B cell (primary cell): ENCODE measurements around the gene RTTN. TPM values are rescaled to one million over a fixed set of nuclear protein-coding genes. Genes with fewer than 3 reads are reported as not detected.

Experiments used
- ATAC-seq: fragments of 200-7000 bp; cut with Tn5 transposase; one replicate; pipeline ENCODE4 v1.10.0; 2021; ENCODE audit warnings: low read depth, mild to moderate bottlenecking, moderate number of reproducible peaks, moderate library complexity
- CTCF ChIA-PET: fragments of 350-600 bp; sonication (Branson Sonifier 250); formaldehyde crosslinking; loops from one replicate; lab custom pipeline; 2021; ENCODE audit warnings: antibody characterized with exemption, inconsistent platforms; lab: Charles Lee
- POLR2A ChIA-PET: fragments of 350-600 bp; sonication (Branson Sonifier 250); formaldehyde crosslinking; loops from one replicate; lab custom pipeline; 2021; ENCODE audit warnings: antibody characterized with exemption; lab: Charles Lee
- DNase-seq: peaks from one replicate; pipeline ENCODE4 v3.0.0; 2013
- H2AFZ ChIP-seq: 2 replicates; pipeline ENCODE4 v1.6.1; 2012; ENCODE audit warnings: mild to moderate bottlenecking, low read depth, low read length; ENCODE audit not compliant: insufficient read depth, poor library complexity, severe bottlenecking
- H3K27ac ChIP-seq, 2 donors: 1 replicate in 1 of 2; 2 replicates in 1 of 2; pipeline ENCODE4 v1.5.1; 2012 to 2013; ENCODE audit warnings: low read length in 2 of 2, mild to moderate bottlenecking in 2 of 2, moderate library complexity in 1 of 2
- H3K27me3 ChIP-seq, 4 experiments: fragments of 200-600 bp in 1 of 4; sonication (generic) in 1 of 4; replicated peaks in 1 of 4; 1 replicate in 2 of 4; 2 replicates in 2 of 4; pipeline versions ENCODE4 v1.6.1 to v1.7.0; 2013 to 2016; ENCODE audit warnings: low read length in 3 of 4, mild to moderate bottlenecking in 2 of 4, mixed read lengths in 1 of 4, moderate library complexity in 1 of 4; ENCODE audit not compliant: insufficient read depth in 4 of 4, control insufficient read depth in 3 of 4; ENCODE audit errors: control extremely low read depth in 1 of 4
- H3K36me3 ChIP-seq, 2 experiments: replicated peaks in 1 of 2; 1 replicate in 1 of 2; 2 replicates in 1 of 2; pipeline versions ENCODE4 v1.6.1 to v1.7.1; 2013; ENCODE audit warnings: low read length in 1 of 2; ENCODE audit not compliant: insufficient read depth in 2 of 2, control insufficient read depth in 1 of 2; ENCODE audit errors: control extremely low read depth in 1 of 2, extremely low read depth in 1 of 2
- H3K4me1 ChIP-seq, 2 donors: fragments of 200-600 bp in 1 of 2; sonication (generic) in 1 of 2; 1 replicate in 1 of 2; 2 replicates in 1 of 2; pipeline versions ENCODE4 v1.5.1 to v1.6.1; 2013 to 2017; ENCODE audit warnings: low read length in 2 of 2; ENCODE audit not compliant: control insufficient read depth in 2 of 2, insufficient read depth in 2 of 2
- H3K4me2 ChIP-seq: replicated peaks from 2 replicates; pipeline ENCODE3; 2012; ENCODE audit warnings: mild to moderate bottlenecking, low read depth, low read length; ENCODE audit not compliant: poor library complexity, severe bottlenecking
- H3K4me3 ChIP-seq, 5 experiments: fragments of 200-600 bp in 1 of 5; sonication (generic) in 1 of 5; 1 replicate in 3 of 5; 2 replicates in 2 of 5; pipeline versions ENCODE4 v1.5.1 to v1.7.0; 2011 to 2016; ENCODE audit warnings: low read length in 4 of 5, mild to moderate bottlenecking in 4 of 5, low read depth in 2 of 5, control low read depth in 1 of 5, moderate library complexity in 1 of 5; ENCODE audit not compliant: insufficient read depth in 1 of 5; ENCODE audit errors: control extremely low read depth in 1 of 5, extremely low read depth in 1 of 5
- H3K79me2 ChIP-seq: fragments of 200-600 bp; sonication (generic); one replicate; pipeline ENCODE4 v1.6.0; 2016; ENCODE audit warnings: low read length; ENCODE audit not compliant: control insufficient read depth, insufficient read depth
- H3K9ac ChIP-seq: fragments of 200-600 bp; sonication (generic); 2 replicates; pipeline ENCODE4 v1.6.1; 2017; ENCODE audit warnings: mild to moderate bottlenecking, low read length, moderate library complexity
- H3K9me3 ChIP-seq, 3 donors: one replicate each; pipeline versions ENCODE4 v1.6.1 to v1.7.1; 2013; ENCODE audit warnings: low read length in 2 of 3; ENCODE audit not compliant: control insufficient read depth in 2 of 3, insufficient read depth in 1 of 3; ENCODE audit errors: control extremely low read depth in 1 of 3
- H4K20me1 ChIP-seq: 2 replicates; pipeline ENCODE4 v1.6.0; 2012; ENCODE audit warnings: mild to moderate bottlenecking, low read length; ENCODE audit not compliant: insufficient read depth, control insufficient read depth, poor library complexity, severe bottlenecking
- H3K27ac Mint-ChIP-seq: one replicate; pipeline ENCODE4 v1.8.0; 2021; ENCODE audit warnings: mixed read lengths
- H3K27me3 Mint-ChIP-seq: one replicate; pipeline ENCODE4 v1.8.0; 2021; ENCODE audit warnings: mixed read lengths
- H3K4me1 Mint-ChIP-seq: one replicate; pipeline ENCODE4 v1.8.0; 2021; ENCODE audit warnings: mixed read lengths
- H3K4me3 Mint-ChIP-seq: one replicate; pipeline ENCODE4 v1.8.0; 2021; ENCODE audit warnings: mixed read lengths
- H3K9me3 Mint-ChIP-seq: one replicate; pipeline ENCODE4 v1.8.0; 2022; ENCODE audit warnings: mixed read lengths; ENCODE audit not compliant: insufficient read depth
- EZH2 ChIP-seq: IDR thresholded peaks from 2 replicates; pipeline ENCODE4 v1.6.1; 2012; ENCODE audit warnings: borderline replicate concordance, low read depth, mild to moderate bottlenecking, moderate library complexity, low read length; ENCODE audit not compliant: insufficient read depth, poor library complexity, severe bottlenecking
- WGBS: methylation state at CpG from one replicate; pipeline ENCODE4 v1.1.5; 2013; ENCODE audit warnings: missing lambda C conversion rate; ENCODE audit not compliant: insufficient coverage; 5-methylcytosine and 5-hydroxymethylcytosine counted together
- intact Hi-C: fragments of 100-400 bp; cut with micrococcal nuclease; formaldehyde crosslinking; loops from one replicate; pipeline ENCODE4 v1.10.0; 2022
- polyA plus RNA-seq: library from polyadenylated mRNA; depleted of rRNA; stranded (reverse); fragments of >200 nt; gene quantifications from 2 replicates; pipeline ENCODE4 v1.2.3, GENCODE V29; 2012
- total RNA-seq, 2 donors: library from RNA; stranded (reverse); fragments of 120-200 nt in 1 of 2; gene quantifications; 1 replicate in 1 of 2; 2 replicates in 1 of 2; pipeline versions ENCODE4 v1.2.3 to v1.2.4, GENCODE V29; 2013 to 2022
- TF ChIP-seq, protein P1 (sequence below): fragments of 200-600 bp; IDR thresholded peaks from one replicate; pipeline ENCODE4 v1.8.0; 2022; ENCODE audit warnings: antibody characterized with exemption, mild to moderate bottlenecking

Gene RTTN
- total and polyA plus RNA-seq, 2 donors (not counting 1 experiment from before 2014, with no cell fraction given) = 10.0 to 41.2 TPM

- H3K27ac Mint-ChIP-seq = no peak overlapping the region
- Histone ChIP-seq H3K4me3 (no peak overlapping the region), H3K4me2 (no peak overlapping the region), H3K4me1 (no peaks in the 10 kb centered on the region), H3K27ac (no peak overlapping the region), H3K9me3 (peaks cover 0 to 2% (median 0%) of the 10 kb centered on the region in 3 donors), H3K9ac (no peak overlapping the region), H3K27me3 (no peaks in the 10 kb centered on the region), H4K20me1 (no peaks in the 10 kb centered on the region), H2AFZ (no peak overlapping the region), H3K79me2 (no peaks in the 10 kb centered on the region), H3K36me3 (peaks cover 0 to 15% of the 10 kb centered on the region in 2 experiments)
- DNase-seq (no peak), ATAC-seq (no peak)
- 93% methylated on average over 2 of the region's 3 CpGs for WGBS
- no peak overlapping the region for H3K4me3 Mint-ChIP-seq
- ChIA-PET POLR2A (no interaction called here), CTCF (no interaction called here)
- no peaks in the 10 kb centered on the region for H3K4me1 Mint-ChIP-seq
- no peaks in the 10 kb centered on the region for H3K9me3 Mint-ChIP-seq
- intact Hi-C loops = no loop called here
- no peaks in the 10 kb centered on the region for H3K27me3 Mint-ChIP-seq
- no peak for TF ChIP-seq EZH2
- TF ChIP-seq, protein P1, sequence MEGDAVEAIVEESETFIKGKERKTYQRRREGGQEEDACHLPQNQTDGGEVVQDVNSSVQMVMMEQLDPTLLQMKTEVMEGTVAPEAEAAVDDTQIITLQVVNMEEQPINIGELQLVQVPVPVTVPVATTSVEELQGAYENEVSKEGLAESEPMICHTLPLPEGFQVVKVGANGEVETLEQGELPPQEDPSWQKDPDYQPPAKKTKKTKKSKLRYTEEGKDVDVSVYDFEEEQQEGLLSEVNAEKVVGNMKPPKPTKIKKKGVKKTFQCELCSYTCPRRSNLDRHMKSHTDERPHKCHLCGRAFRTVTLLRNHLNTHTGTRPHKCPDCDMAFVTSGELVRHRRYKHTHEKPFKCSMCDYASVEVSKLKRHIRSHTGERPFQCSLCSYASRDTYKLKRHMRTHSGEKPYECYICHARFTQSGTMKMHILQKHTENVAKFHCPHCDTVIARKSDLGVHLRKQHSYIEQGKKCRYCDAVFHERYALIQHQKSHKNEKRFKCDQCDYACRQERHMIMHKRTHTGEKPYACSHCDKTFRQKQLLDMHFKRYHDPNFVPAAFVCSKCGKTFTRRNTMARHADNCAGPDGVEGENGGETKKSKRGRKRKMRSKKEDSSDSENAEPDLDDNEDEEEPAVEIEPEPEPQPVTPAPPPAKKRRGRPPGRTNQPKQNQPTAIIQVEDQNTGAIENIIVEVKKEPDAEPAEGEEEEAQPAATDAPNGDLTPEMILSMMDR = no peak
Measured at GRCh38 chr18:70165936-70166335, 39.6 kb downstream of the RTTN start.

- H3K27me3 Mint-ChIP-seq = no peaks in the 10 kb centered on the region
- ATAC-seq (no peak), DNase-seq (no peak)
- H2AFZ ChIP-seq = no peak overlapping the region
- no peaks in the 10 kb centered on the region for H4K20me1 ChIP-seq
- H3K9me3 ChIP-seq = peaks cover 0 to 2% (median 0%) of the 10 kb centered on the region in 3 donors
- H3K27me3 ChIP-seq = no peaks in the 10 kb centered on the region
- POLR2A ChIA-PET = no interaction called here
- H3K4me3 Mint-ChIP-seq = no peak overlapping the region
- H3K9ac ChIP-seq = no peak overlapping the region
- H3K4me3 ChIP-seq = no peak overlapping the region
- intact Hi-C loops = no loop called here
- WGBS = 100% methylated on average over 1 of the region's 1 CpG
- peaks cover 0 to 21% of the 10 kb centered on the region in 2 experiments for H3K36me3 ChIP-seq
- H3K79me2 ChIP-seq = peaks cover 6% of the 10 kb centered on the region
- peaks cover 20% of the 10 kb centered on the region for H3K4me1 Mint-ChIP-seq
- H3K27ac Mint-ChIP-seq = no peak overlapping the region
- H3K27ac ChIP-seq = no peak overlapping the region
- H3K4me2 ChIP-seq = no peak overlapping the region
- no peaks in the 10 kb centered on the region for H3K9me3 Mint-ChIP-seq
- CTCF ChIA-PET = no interaction called here
- TF ChIP-seq, protein P1 = no peak
- no peak for TF ChIP-seq EZH2
- no peaks in the 10 kb centered on the region for H3K4me1 ChIP-seq
Measured at GRCh38 chr18:70160073-70160678, 45.3 kb downstream of the RTTN start.
